CD4-positive, alpha-beta T cell treated with Interleukin-6 for 4 hours (primary cell): Measurements from ENCODE around the gene IGF1R.

Source experiments
- DNase-seq: peaks from one replicate; pipeline ENCODE4 v3.0.0-alpha.2; 2020; ENCODE audit warnings: mixed read lengths

The IGF1R gene

GRCh38 chr15:98802187-98802586 lies 153.8 kb downstream of the IGF1R start:
- DNase-seq, result no peak

DNA sequence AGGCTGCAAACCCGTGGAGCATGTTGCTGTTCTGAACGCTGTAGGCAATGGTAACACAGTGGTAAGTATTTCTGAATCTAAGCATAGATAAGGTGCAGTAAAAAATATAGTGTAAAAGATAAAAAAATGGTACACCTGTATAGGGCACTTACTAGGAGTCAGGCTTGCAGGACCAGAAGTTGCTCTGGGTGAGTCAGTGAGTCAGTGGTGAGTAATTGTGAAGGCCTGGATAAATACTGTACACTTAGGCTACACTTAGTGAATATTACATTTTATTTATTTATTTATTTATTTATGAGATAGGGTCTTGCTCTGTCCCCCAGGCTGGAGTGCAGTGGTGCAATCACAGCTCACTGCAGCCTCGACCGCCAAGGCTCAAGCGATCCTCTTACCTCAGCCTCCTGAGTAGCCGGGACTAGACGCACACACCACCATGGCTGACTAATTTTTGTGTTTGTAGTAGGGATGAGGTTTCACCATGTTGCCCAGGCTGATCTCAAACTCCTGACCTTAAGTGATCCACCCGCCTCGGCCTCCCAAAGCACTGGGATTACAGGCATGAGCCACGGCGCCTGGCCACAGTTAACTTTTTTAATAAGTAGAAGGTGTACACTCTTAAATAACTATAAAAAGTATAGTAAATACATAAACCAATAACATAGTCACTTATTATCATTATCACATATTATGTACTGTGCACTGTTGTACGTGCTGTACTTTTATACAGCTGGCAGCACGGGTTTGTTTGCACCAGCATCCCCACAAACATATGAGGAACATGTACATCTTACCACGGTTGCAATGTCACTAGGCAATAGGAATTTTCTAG lies 155.1 kb downstream of the IGF1R start:
- no peak for DNase-seq

DNA sequence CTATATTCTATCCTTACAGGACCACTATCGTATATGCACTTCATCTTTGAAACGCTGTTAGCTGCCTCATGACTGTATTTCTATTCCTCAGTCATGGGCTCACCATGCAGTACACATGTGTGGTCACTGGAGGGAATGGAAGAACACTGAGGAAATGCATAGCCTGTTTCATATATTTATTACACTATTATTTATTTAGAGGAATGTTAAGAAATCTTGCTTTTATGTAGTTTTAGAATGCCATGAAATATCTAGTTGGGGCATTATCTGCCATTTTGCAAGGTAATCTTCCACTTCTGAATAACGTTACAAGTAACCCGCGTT lies 155.7 kb downstream of the IGF1R start:
- DNase-seq, result no peak

DNA sequence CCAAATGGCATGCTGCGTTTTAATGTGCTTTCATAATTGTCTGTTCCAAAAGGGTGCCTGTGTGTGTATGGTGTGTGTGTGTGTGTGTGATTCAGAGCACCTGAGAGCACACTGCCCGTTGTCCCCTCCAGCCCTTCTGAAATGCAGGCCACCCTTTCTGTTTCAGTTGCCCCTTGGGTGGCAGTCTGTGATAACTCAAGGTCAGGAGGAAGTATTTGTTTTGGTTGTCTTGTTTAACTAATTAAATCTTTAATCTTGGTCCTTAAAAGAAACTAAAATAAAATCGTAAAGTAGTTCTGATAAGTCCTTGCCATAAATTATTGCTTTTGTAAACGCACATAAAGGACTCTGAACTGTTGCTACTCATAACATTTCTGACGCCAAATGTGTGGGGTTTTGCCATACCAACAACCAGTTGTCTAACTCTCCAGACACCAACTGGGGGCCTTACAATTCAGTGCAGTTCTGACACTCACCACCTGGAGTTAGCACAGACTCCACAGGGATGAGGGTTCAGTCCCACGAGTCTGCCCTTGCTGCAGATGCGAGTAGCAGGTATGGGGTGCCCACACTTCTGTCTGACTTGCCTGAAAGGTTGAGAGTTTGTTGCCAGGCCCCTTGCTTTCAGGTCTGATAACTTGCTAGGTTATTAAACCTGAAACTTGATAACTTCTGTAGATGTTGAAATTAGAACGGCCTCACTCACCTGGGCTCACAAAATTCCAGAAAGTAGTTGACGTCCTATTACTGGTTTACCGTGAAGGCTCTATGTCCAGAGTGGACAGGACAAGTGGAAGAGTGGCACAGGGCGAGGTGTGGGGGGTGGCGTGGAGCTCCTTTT lies 157.3 kb downstream of the IGF1R start:
- DNase-seq, result no peak

DNA sequence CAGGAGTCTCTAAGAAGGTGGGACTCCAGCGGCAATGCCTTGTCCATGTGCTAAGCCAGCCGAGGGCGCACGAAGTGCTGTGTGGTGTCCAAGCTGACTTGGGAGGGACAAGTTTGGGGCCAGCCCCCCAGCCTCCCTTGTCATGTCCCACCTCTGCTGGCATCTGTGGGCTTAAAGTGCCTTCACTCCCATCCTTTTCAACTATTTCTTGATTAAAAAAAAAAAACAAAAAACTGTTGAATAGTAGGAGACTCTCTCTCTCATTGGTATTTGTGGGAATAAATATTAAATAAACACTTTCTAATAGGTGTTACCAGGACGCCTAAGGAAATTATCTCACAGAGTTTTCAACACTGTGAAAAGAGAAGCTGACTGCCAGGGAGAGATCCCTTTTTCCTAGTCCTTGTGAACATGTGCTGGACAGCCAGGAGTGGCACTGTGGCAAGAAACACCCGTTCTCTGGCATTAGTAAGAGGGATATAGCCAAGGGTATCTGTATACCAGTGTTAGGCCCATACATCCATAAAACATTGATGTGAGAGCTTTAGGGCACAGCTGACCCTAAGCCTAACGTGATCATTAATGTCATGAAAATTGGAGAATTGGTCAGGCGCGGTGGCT lies 158.0 kb downstream of the IGF1R start:
- no peak for DNase-seq

- no peak for DNase-seq
Observed at GRCh38 chr15:98807262-98807661, 158.9 kb downstream of the IGF1R start.

GRCh38 chr15:98809273-98809672 lies 160.9 kb downstream of the IGF1R start:
- DNase-seq, result no peak

DNA sequence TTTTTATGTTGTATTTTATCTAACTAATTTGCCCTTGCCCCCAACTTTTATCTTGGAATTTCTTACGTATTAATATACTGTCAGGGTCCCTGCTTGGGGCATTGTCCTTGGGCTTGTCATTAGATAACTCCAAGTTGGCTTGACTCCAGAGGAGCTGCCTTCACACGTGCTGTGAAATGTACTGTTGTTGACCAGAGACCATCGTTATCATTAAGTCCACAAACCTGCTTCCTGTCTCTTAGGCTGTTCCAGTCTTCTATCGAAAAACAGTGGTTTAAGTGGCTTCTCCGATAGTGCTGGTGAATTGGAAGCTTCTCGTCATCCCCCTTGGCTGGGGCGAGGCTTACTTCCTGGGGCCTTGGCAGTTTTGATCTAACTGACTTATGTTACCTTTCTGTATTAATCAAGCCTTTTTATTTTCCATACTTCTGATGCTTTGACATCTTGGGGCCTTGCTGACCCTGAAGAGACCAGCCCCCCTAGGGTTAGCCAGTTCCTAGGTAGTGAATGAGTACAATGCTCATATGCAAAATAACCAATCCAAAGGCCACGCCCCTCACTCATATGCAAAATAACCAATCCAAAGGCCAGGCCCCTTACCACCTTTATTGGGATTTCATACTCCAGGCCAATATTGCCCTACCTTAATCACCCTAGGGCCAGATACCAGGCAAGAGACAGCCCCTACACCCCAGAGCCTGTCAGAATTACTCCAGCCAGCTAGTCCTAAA lies 164.5 kb downstream of the IGF1R start:
- no peak for DNase-seq

DNA sequence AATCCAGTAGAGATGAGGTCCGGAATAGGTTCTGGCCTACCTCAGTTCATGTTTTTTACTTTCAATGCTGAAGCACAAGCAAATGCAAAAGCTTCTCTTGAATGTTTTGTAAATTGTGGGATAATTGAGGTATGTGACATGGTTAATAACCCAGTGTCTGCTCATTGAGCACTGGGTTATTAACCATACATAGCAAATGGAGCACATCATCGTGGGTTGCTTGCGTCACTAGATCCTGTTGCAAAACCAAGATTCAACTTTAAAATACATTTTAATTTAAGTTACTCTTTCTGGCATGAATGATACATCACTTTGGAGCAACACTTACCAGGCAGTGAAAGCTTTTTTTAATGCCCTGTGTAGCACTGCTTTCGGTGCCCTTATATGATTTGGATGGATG lies 165.6 kb downstream of the IGF1R start:
- no peak for DNase-seq

- no peak for DNase-seq
Observed at GRCh38 chr15:98815207-98815606, 166.9 kb downstream of the IGF1R start.

- no peak for DNase-seq
Observed at GRCh38 chr15:98817745-98818144, 169.4 kb downstream of the IGF1R start.

- DNase-seq, result no peak
Observed at GRCh38 chr15:98823012-98823458, 174.7 kb downstream of the IGF1R start.

DNA sequence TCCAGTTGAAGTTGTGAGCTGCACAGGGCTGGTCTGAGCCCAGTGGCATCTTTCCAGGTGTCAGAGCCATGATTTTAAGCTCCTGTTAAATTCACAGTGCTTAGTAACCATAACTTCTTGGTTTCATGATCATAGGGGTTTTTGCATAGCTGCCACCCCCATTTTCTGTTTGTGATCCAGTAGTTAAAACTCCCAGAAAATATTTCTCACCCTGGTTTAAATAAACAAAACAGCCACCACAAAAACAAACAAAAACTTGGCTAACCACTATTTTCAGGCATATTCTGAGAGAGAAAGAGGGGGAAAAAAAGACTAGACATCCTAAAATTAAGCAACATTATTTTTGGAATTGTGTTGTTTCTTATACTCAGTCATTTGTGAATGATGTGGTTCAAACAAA lies 175.3 kb downstream of the IGF1R start:
- no peak for DNase-seq

GRCh38 chr15:98824595-98824994 lies 176.3 kb downstream of the IGF1R start:
- no peak for DNase-seq

DNA sequence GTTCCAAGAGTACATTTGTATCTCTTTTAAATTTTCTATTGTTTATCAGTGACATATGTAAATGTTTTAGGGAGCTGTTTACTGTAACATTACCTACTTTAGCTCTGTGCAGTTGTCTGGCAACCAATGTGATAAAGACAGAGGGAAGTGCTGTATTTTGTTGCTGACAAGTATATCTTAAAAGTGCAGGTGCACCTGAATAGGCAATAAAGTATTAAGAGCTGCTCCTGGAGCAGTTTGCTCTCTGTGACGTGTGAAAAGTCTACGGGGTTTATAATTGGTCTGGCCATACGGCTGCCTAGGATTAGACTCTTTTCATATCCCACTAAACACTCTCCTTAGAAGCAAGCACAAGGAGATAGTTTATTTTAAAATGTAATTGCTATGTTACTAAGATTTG lies 178.3 kb downstream of the IGF1R start:
- DNase-seq, result no peak

DNA sequence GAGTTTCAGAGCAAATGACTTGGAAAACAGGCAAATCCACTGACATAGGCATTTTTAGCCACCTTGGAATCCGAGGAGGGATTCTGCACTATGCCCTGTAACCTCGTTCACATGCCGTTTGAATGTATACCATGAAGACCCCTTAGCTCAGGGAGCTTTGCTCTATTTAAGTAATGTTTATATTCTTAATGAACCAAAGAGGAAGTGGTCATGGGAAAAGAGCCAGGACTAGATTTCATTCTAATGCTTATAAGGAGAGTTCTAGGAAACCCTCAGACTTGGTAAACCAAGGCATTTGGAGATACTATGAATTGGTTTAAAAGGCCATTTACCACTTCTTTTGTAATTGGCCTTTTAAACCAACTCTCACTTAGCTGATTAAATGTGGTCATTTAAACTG lies 178.9 kb downstream of the IGF1R start:
- no peak for DNase-seq

DNA sequence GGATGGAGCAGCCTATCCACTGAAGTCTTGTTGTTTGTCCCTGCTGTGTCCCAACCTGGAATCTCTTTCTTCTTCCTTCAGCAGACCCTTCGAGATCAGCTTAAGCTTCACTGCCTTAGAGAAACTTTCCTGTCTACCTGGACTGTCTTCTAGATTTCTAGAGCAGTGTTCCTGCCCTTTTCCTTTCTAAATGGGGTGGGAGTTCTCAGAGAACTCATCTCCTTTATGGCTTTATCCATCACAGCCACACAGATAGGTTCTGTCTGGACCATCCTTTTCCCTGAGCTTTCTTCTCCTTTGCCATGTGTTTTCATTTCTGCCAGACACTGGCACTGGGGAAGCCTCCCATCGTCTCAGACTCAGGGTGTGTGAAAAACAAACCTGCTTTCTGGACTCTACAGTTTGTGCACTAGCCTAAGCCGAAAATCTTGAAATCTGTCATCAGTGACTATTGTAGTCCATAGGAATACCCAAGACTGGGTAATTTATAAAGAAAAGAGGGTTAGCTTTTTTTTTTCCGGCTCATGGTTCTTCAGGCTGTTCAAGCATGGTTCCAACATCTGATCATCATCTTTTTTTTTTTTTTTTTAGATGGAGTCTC lies 181.8 kb downstream of the IGF1R start:
- no peak for DNase-seq

DNA sequence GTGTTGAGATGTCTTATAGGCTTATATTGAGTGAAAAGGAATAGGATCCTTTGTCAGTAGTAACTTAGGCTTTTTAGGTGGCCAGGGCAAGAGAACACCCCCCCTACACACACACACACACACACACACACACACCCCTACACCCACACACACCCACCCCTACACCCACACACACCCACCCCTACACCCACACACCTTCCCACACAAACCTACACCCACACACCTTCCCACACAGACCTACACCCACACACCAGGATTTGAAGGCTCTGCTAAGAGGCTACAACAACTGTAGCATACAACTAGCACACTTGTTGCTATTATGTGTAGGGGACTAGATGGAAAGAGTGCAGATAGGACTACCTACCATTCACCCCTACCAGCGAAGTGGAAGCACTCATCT lies 186.6 kb downstream of the IGF1R start:
- DNase-seq, result no peak

GRCh38 chr15:98835876-98836275 lies 187.5 kb downstream of the IGF1R start:
- no peak for DNase-seq

DNA sequence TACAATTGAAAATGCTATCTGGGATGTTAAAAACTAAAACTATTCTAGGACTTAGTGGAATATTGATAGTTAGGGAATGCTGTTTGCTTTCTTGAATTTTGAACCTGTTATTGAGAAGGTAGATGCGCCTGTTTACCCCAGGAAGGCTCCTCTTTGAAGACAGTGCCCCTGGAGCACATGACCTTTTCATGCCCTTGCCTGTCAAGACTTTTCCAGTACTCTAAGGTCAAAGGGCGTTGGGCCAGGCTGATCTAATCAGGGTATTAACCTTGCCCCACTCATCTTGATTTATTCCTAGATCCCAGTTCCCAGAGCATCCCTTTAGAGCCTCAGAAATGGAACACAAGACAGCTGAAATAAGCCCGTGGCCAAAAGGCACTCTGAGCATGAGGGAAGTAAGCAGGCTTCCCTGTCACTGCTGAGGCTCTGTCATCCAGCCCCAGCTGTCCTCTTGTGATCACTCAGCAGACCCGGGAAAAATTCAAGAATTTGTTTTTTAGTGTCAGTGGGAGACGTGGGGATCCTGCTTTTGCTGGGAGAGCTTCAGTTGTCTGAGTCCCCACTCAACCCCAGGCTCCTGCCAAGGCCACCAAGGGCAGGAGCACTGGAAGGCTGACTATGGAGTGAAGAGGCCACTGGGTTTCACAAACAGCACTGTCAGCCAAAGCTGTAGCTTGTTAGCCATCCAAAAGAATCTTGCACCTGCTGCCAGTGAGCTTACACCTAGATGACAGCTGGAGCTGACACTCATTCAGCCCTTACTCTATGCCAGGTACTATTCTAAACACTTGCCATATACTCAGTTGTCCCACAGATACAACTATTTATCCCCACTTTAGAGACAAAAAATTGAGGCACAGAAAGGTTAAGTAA lies 190.3 kb downstream of the IGF1R start:
- no peak for DNase-seq

- no peak for DNase-seq
Observed at GRCh38 chr15:98840053-98840452, 191.7 kb downstream of the IGF1R start.
